GM12878 (cell line): ENCODE data around the gene PIAS1. TPM values are rescaled to one million over a fixed set of nuclear protein-coding genes. Genes with fewer than 3 reads are reported as not detected.

Source experiments
- ATAC-seq: fragments of 200-7000 bp; cut with Tn5 transposase; 3 replicates; pipeline ENCODE4 v1.9.1; 2020; ENCODE audit warnings: mild to moderate bottlenecking, moderate library complexity
- BruUV-seq: library from RNA; stranded (reverse); fragments of 400-500 nt; replicated peaks from 2 replicates; lab custom pipeline; 2021; lab: Mats Ljungman, UMichigan
- CTCF ChIA-PET: fragments of 300-600 bp; sonication (Branson Sonifier 250); formaldehyde crosslinking; extraction: SDS; loops from one replicate; lab custom pipeline; 2021; ENCODE audit warnings: inconsistent platforms; lab: Yijun Ruan, JAX
- POLR2A ChIA-PET: fragments of 350-600 bp; formaldehyde crosslinking; extraction: SDS; loops from one replicate; lab custom pipeline; 2021; ENCODE audit warnings: inconsistent platforms; lab: Charles Lee
- RAD21 ChIA-PET: fragments of 300-600 bp; sonication (Branson Sonifier 250); formaldehyde crosslinking; loops from one replicate; lab custom pipeline; 2023; ENCODE audit warnings: antibody characterized with exemption; ENCODE audit not compliant: unreplicated experiment; lab: Charles Lee
- SMC1A ChIA-PET: fragments of 300-600 bp; sonication (Branson Sonifier 250); formaldehyde crosslinking; loops from one replicate; lab custom pipeline; 2023; ENCODE audit not compliant: unreplicated experiment, uncharacterized antibody; lab: Charles Lee
- DNase-seq: peaks from one replicate; pipeline ENCODE4 v3.0.0-alpha.2; 2011; ENCODE audit warnings: low read depth, low spot score
- FAIRE-seq: peaks from 3 replicates; lab custom pipeline; 2011; peaks lifted over from hg19 to GRCh38; lab: Jason Lieb, UNC
- H2AFZ ChIP-seq: 2 replicates; pipeline ENCODE4 v1.6.0; 2011; ENCODE audit warnings: low read depth, low read length, control low read depth; ENCODE audit not compliant: control insufficient read depth
- H3K27ac ChIP-seq: 2 replicates; pipeline ENCODE4 v1.5.1; 2011; ENCODE audit warnings: control low read depth; ENCODE audit not compliant: control insufficient read depth, insufficient read depth
- H3K27me3 ChIP-seq, 2 experiments: replicated peaks in 1 of 2; 2 replicates each; pipeline versions ENCODE4 v1.6.0 to v1.6.1; 2011; ENCODE audit warnings: low read length in 1 of 2; ENCODE audit not compliant: control insufficient read depth in 2 of 2, insufficient read depth in 2 of 2
- H3K36me3 ChIP-seq, 2 experiments: 2 replicates each; pipeline ENCODE4 v1.5.1; 2011; ENCODE audit warnings: low read length in 1 of 2; ENCODE audit not compliant: control insufficient read depth in 2 of 2, insufficient read depth in 2 of 2
- H3K4me1 ChIP-seq: 2 replicates; pipeline ENCODE4 v1.6.1; 2011; ENCODE audit warnings: mild to moderate bottlenecking, low read length, moderate library complexity, mixed read lengths; ENCODE audit not compliant: control insufficient read depth, insufficient read depth
- H3K4me2 ChIP-seq: 2 replicates; pipeline ENCODE4 v1.6.0; 2011; ENCODE audit warnings: control low read depth; ENCODE audit not compliant: control insufficient read depth, insufficient read depth
- H3K4me3 ChIP-seq: fragments of 200-600 bp; sonication (generic); 2 replicates; pipeline ENCODE4 v1.5.1; 2016
- H3K79me2 ChIP-seq: 2 replicates; pipeline ENCODE4 v1.6.0; 2011; ENCODE audit warnings: low read length; ENCODE audit not compliant: control insufficient read depth, insufficient read depth
- H3K9ac ChIP-seq: 2 replicates; pipeline ENCODE4 v1.8.0; 2011; ENCODE audit warnings: low read length, control low read depth, mixed read lengths; ENCODE audit not compliant: control insufficient read depth, insufficient read depth
- H3K9me3 ChIP-seq: replicated peaks from 3 replicates; pipeline ENCODE4 v1.5.1; 2011; ENCODE audit warnings: mild to moderate bottlenecking, low read length; ENCODE audit not compliant: control insufficient read depth, insufficient read depth
- H4K20me1 ChIP-seq: 2 replicates; pipeline ENCODE4 v1.6.0; 2011; ENCODE audit not compliant: control insufficient read depth, insufficient read depth
- ASH2L ChIP-seq: fragments of 300-600, 200-600 bp; sonication (generic); IDR thresholded peaks from 2 replicates; pipeline ENCODE4 v1.6.1; 2017; ENCODE audit warnings: low read depth, mild to moderate bottlenecking, borderline replicate concordance
- BCL11A ChIP-seq: IDR thresholded peaks from 2 replicates; pipeline ENCODE4 v1.6.1; 2011; ENCODE audit warnings: low read depth, low read length
- HCFC1 ChIP-seq: fragments of 150-350 bp; IDR thresholded peaks from 2 replicates; pipeline ENCODE4 v1.6.1; 2014; ENCODE audit warnings: low read length
- NFYA ChIP-seq: IDR thresholded peaks from 2 replicates; pipeline ENCODE4 v1.6.1; 2011; ENCODE audit warnings: low read depth, mild to moderate bottlenecking, low read length, improper control_type of control experiment, borderline replicate concordance
- RELA ChIP-seq: fragments of 450-650 bp; IDR thresholded peaks from 2 replicates; pipeline ENCODE4 v1.8.0; 2014; ENCODE audit warnings: borderline replicate concordance; ENCODE audit not compliant: partially characterized antibody
- WRNIP1 ChIP-seq: IDR thresholded peaks from 2 replicates; pipeline ENCODE4 v1.6.1; 2011; ENCODE audit warnings: low read depth, low read length, improper control_type of control experiment, borderline replicate concordance
- ZBED1 ChIP-seq: IDR thresholded peaks from 2 replicates; pipeline ENCODE4 v1.6.1; 2016; ENCODE audit warnings: borderline replicate concordance
- ZNF24 ChIP-seq: fragments of 450-650 bp; IDR thresholded peaks from 2 replicates; pipeline ENCODE4 v1.6.1; 2017; ENCODE audit warnings: antibody characterized with exemption, mild to moderate bottlenecking
- ZZZ3 ChIP-seq: IDR thresholded peaks from 2 replicates; pipeline ENCODE4 v1.6.1; 2011; ENCODE audit warnings: low read depth; ENCODE audit not compliant: control insufficient read depth, insufficient read length
- WGBS: methylation state at CpG from one replicate; pipeline ENCODE4 v1.1.6; 2016; ENCODE audit warnings: low lambda C conversion rate; ENCODE audit not compliant: insufficient replicate concordance, insufficient coverage; ENCODE audit errors: missing lambda C conversion rate; 5-methylcytosine and 5-hydroxymethylcytosine counted together
- in situ Hi-C: fragments of 300-500 bp; cut with MboI; formaldehyde crosslinking; loops from 9 replicates; pipeline ENCODE4 v1.14.3; 2018; ENCODE audit warnings: mixed read lengths
- intact Hi-C: fragments of 100-400 bp; cut with micrococcal nuclease; formaldehyde crosslinking; loops from one replicate; pipeline ENCODE4 v1.14.2; 2022; ENCODE audit not compliant: unreplicated experiment
- polyA plus RNA-seq, 11 experiments: library from polyadenylated mRNA; depleted of rRNA in 4 of 11; unstranded in 6 of 11; stranded (reverse) in 5 of 11; fragments of >200 nt; fragmentation: Nextera tagmentation in 4 of 11; fragmentation: Illumina TruSeq in 1 of 11; extraction: Ambion mirVana in 4 of 11; extraction: Trizol in 1 of 11; gene quantifications; 1 replicate in 1 of 11; 2 replicates in 10 of 11; pipeline versions ENCODE4 v1.2.1 to v1.2.3, GENCODE V29; 2011 to 2016; ENCODE audit warnings: inconsistent platforms in 2 of 11, missing spikeins in 2 of 11, low read depth in 1 of 11
- total RNA-seq, 4 experiments: library from RNA; depleted of rRNA in 3 of 4; stranded (reverse); fragments of >200 nt in 3 of 4; fragmentation: Illumina TruSeq in 1 of 4; extraction: Trizol in 1 of 4; gene quantifications; 2 replicates each; pipeline versions ENCODE4 v1.2.1 to v1.2.3, GENCODE V29; 2013 to 2021
- TF ChIP-seq, protein P1 (sequence below): fragments of 450-650 bp; IDR thresholded peaks from 2 replicates; pipeline ENCODE4 v1.6.1; 2016; ENCODE audit warnings: mild to moderate bottlenecking

Gene PIAS1
- total and polyA plus RNA-seq, 10 of the 15 experiments (the other 5 are each of a cell fraction or from before 2014, with no cell fraction given), result 20.2 to 96.3 (median 37.0) TPM

DNA sequence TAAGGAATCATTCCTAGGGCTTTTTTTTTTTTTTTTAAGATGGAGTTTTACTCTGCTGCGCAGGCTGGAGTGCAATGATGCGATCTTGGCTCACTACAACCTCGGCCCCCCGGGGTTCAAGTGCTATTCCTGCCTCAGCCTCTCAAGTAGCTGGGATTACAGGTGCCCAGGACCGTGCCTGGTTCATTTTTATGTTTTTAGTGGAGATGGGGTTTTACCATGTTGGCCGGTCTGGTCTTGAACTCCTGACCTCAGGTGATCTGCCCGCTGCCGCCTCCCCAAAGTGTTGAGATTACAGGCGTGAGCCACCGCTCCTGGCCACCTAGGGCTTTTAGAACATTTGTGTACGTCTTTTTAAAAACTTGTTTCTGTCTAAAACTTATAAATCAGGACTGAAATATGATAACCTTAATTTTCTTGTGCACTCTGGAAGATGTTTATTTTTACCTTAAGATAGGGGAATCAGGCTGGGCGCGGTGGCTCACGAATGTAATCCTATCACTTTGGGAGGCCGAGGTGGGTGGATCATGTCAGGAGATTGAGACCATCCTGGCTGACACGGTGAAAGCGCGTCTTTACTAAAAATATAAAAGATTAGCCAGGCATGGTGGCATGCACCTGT lies 21.8 kb downstream of the PIAS1 start:
- TF ChIP-seq ZZZ3 (no peak), ZBED1 (no peak), HCFC1 (no peak), WRNIP1 (no peak), ZNF24 (no peak), RELA (no peak), BCL11A (no peak), NFYA (no peak), ASH2L (no peak)
- TF ChIP-seq, protein P1, sequence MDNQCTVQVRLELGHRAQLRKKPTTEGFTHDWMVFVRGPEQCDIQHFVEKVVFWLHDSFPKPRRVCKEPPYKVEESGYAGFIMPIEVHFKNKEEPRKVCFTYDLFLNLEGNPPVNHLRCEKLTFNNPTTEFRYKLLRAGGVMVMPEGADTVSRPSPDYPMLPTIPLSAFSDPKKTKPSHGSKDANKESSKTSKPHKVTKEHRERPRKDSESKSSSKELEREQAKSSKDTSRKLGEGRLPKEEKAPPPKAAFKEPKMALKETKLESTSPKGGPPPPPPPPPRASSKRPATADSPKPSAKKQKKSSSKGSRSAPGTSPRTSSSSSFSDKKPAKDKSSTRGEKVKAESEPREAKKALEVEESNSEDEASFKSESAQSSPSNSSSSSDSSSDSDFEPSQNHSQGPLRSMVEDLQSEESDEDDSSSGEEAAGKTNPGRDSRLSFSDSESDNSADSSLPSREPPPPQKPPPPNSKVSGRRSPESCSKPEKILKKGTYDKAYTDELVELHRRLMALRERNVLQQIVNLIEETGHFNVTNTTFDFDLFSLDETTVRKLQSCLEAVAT, result no peak
- POLR2A ChIA-PET, result interaction anchor here (0.7 kb wide), 1 partner anchor 19 kb away, joined by 3 read pairs; no protein-coding TSS in a partner anchor

More for the DNA sequence above, 21.8 kb downstream of the PIAS1 start:
- intact Hi-C loops, result no loop called here
- in situ Hi-C loops, result no loop called here
- no peak for DNase-seq
- H3K4me3 ChIP-seq, result no peak overlapping the region
- H2AFZ ChIP-seq, result no peak overlapping the region
- H4K20me1 ChIP-seq, result peaks cover 3% of the 10 kb centered on the region; the same call in 1 of the 2 replicates
- no peaks in the 10 kb centered on the region; a peak in 1 of 4 replicates for H3K36me3 ChIP-seq
- H3K27ac ChIP-seq, result no peak overlapping the region
- no peaks in the 10 kb centered on the region; the same call in 2 of the 3 replicates for H3K9me3 ChIP-seq
- H3K27me3 ChIP-seq, result no peaks in the 10 kb centered on the region
- ATAC-seq, result no peak
- H3K9ac ChIP-seq, result no peak overlapping the region
- no peak overlapping the region for H3K4me2 ChIP-seq
- H3K79me2 ChIP-seq, result peaks cover 89% of the 10 kb centered on the region
- 93% methylated on average over 18 of the region's 18 CpGs for WGBS
- no peaks in the 10 kb centered on the region for H3K4me1 ChIP-seq
- SMC1A ChIA-PET, result no interaction called here
- FAIRE-seq, result no peak
- RAD21 ChIA-PET, result no interaction called here
- BruUV-seq, result no TSS peak
- CTCF ChIA-PET, result no interaction called here
